Measurements from ENCODE around the gene MTERF4. TPM values are rescaled to one million over a fixed set of nuclear protein-coding genes. Genes with fewer than 3 reads are reported as not detected.

MTERF4 gene
- total and polyA plus RNA-seq, 2 of the 13 experiments (the other 11 are each of a cell fraction or from before 2014, with no cell fraction given): 50.5 to 59.8 TPM

DNA sequence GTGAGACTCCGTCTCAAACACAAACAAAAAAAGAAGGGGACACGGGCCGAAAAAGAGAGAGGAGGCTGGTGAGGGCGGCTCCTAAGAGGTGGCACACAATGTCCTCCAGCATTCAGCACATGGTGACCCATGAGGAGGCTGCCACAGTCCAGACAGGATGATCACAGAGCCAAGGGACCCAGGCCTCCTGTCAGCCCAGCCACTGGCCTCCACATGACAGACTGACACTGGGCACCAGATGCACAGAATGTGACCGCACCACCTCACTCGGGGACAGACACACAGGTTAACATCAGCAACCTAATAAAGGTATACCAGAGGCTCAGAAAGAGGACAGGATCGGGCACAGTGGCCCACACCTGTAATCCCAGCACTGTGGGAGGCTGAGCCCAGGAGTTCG is 26.2 kb upstream of the MTERF4 start:
- 95% methylated on average over 8 of the region's 8 CpGs for WGBS (ENCODE audit: low lambda C conversion rate)
- CTCF ChIA-PET (ENCODE audit: low intra/inter-chr PET ratio, low total read pairs): no interaction called here
- POLR2A ChIA-PET: no interaction called here
- no peak overlapping the region for H3K4me2 ChIP-seq (ENCODE audit: low read depth, low read length)
- no peak overlapping the region for H3K4me3 ChIP-seq (replicated peaks in 1 of 3; ENCODE audit: insufficient read depth in 1 of 3, low read depth in 2 of 3, low read length in 3 of 3)
- in situ Hi-C loops (cut with HindIII; ENCODE audit: extremely low pct_ligation_motif_present, low pct_unique_long_range_greater_than_20kb) (no loop called here), intact Hi-C loops (cut with micrococcal nuclease; ENCODE audit: unreplicated experiment) (no loop called here)
- H3K9me3 ChIP-seq (ENCODE audit: low read length): no peaks in the 10 kb centered on the region
- DNase-seq (ENCODE audit: low spot score) (no peak), ATAC-seq (no peak), FAIRE-seq (no peak)
- H3K9ac ChIP-seq (ENCODE audit: insufficient read depth, low read depth, low read length): no peak overlapping the region
- peaks cover 11 to 19% of the 10 kb centered on the region in 2 experiments; a peak in 4 of 5 replicates for H3K36me3 ChIP-seq (replicated peaks in 1 of 2; ENCODE audit: control insufficient read depth in 1 of 2, insufficient read depth in 2 of 2, low read length in 2 of 2)
- no peaks in the 10 kb centered on the region for H4K20me1 ChIP-seq (ENCODE audit: insufficient read depth, low read length)
- no peak overlapping the region for H3K27ac ChIP-seq (ENCODE audit: extremely low read length, insufficient read depth, low read length)
- H2AFZ ChIP-seq (ENCODE audit: low read length): no peak overlapping the region
- TF ChIP-seq ZBTB8A (CRISPR knock-in tag; IDR thresholded peaks at IDR 0.05; ENCODE audit: borderline replicate concordance, low read depth): no peak
- TF ChIP-seq, protein P1, sequence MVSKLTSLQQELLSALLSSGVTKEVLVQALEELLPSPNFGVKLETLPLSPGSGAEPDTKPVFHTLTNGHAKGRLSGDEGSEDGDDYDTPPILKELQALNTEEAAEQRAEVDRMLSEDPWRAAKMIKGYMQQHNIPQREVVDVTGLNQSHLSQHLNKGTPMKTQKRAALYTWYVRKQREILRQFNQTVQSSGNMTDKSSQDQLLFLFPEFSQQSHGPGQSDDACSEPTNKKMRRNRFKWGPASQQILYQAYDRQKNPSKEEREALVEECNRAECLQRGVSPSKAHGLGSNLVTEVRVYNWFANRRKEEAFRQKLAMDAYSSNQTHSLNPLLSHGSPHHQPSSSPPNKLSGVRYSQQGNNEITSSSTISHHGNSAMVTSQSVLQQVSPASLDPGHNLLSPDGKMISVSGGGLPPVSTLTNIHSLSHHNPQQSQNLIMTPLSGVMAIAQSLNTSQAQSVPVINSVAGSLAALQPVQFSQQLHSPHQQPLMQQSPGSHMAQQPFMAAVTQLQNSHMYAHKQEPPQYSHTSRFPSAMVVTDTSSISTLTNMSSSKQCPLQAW (CRISPR knock-in tag; IDR thresholded peaks at IDR 0.05): no peak
- TF ChIP-seq, protein P2, sequence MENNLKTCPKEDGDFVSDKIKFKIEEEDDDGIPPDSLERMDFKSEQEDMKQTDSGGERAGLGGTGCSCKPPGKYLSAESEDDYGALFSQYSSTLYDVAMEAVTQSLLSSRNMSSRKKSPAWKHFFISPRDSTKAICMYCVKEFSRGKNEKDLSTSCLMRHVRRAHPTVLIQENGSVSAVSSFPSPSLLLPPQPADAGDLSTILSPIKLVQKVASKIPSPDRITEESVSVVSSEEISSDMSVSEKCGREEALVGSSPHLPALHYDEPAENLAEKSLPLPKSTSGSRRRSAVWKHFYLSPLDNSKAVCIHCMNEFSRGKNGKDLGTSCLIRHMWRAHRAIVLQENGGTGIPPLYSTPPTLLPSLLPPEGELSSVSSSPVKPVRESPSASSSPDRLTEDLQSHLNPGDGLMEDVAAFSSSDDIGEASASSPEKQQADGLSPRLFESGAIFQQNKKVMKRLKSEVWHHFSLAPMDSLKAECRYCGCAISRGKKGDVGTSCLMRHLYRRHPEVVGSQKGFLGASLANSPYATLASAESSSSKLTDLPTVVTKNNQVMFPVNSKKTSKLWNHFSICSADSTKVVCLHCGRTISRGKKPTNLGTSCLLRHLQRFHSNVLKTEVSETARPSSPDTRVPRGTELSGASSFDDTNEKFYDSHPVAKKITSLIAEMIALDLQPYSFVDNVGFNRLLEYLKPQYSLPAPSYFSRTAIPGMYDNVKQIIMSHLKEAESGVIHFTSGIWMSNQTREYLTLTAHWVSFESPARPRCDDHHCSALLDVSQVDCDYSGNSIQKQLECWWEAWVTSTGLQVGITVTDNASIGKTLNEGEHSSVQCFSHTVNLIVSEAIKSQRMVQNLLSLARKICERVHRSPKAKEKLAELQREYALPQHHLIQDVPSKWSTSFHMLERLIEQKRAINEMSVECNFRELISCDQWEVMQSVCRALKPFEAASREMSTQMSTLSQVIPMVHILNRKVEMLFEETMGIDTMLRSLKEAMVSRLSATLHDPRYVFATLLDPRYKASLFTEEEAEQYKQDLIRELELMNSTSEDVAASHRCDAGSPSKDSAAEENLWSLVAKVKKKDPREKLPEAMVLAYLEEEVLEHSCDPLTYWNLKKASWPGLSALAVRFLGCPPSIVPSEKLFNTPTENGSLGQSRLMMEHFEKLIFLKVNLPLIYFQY (CRISPR knock-in tag; IDR thresholded peaks at IDR 0.05; ENCODE audit: borderline replicate concordance): no peak
- no peaks in the 10 kb centered on the region for H3K27me3 ChIP-seq (ENCODE audit: control insufficient read depth in 1 of 2, insufficient read depth in 2 of 2, low read length in 2 of 2)
- H3K79me2 ChIP-seq (ENCODE audit: insufficient read depth, low read length): no peaks in the 10 kb centered on the region
- BruUV-seq (replicated peaks): no TSS peak
- no peaks in the 10 kb centered on the region for H3K4me1 ChIP-seq (ENCODE audit: insufficient read depth, low read length)
